ENCODE data around the gene SLC9A1.

Gene SLC9A1

GRCh38 chr1:27108588-27108987, 46.3 kb downstream of the SLC9A1 start:
- DNase-seq: no peak
- H3K27me3 Mint-ChIP-seq: no peaks in the 10 kb centered on the region
- H3K27ac Mint-ChIP-seq: no peak overlapping the region
- ATAC-seq: no peak
- no peaks in the 10 kb centered on the region for H3K9me3 Mint-ChIP-seq
- peaks cover 62% of the 10 kb centered on the region for H3K4me1 Mint-ChIP-seq
- no peak overlapping the region for H3K4me3 Mint-ChIP-seq

- Mint-ChIP-seq H3K9me3 (no peaks in the 10 kb centered on the region), H3K27me3 (no peaks in the 10 kb centered on the region), H3K4me1 (peaks cover 55% of the 10 kb centered on the region), H3K4me3 (no peak overlapping the region), H3K27ac (peak overlapping the region; percentile 84 to 98)
- ATAC-seq (no peak), DNase-seq (no peak)
Observed at GRCh38 chr1:27106561-27107323, 48.2 kb downstream of the SLC9A1 start.

GRCh38 chr1:27105018-27105417, 49.9 kb downstream of the SLC9A1 start:
- no peak for ATAC-seq
- Mint-ChIP-seq H3K27me3 (no peaks in the 10 kb centered on the region), H3K4me1 (peaks cover 47% of the 10 kb centered on the region)

GRCh38 chr1:27103498-27103897, 51.4 kb downstream of the SLC9A1 start:
- DNase-seq: no peak
- H3K9me3 Mint-ChIP-seq: no peaks in the 10 kb centered on the region
- no peak overlapping the region for H3K4me3 Mint-ChIP-seq
- peak overlapping the region in 1 of 2 donors; percentile 31 for H3K27ac Mint-ChIP-seq
- H3K27me3 Mint-ChIP-seq: no peaks in the 10 kb centered on the region
- peaks cover 55% of the 10 kb centered on the region for H3K4me1 Mint-ChIP-seq
- no peak for ATAC-seq

More at GRCh38 chr1:27105018-27105417, 49.9 kb downstream of the SLC9A1 start:
- no peak overlapping the region for H3K4me3 Mint-ChIP-seq
- DNase-seq: no peak
- peak overlapping the region in 1 of 2 donors; percentile 66 for H3K27ac Mint-ChIP-seq
- no peaks in the 10 kb centered on the region for H3K9me3 Mint-ChIP-seq

- H3K4me1 Mint-ChIP-seq: peaks cover 58% of the 10 kb centered on the region
- no peak overlapping the region for H3K4me3 Mint-ChIP-seq
- no peak overlapping the region for H3K27ac Mint-ChIP-seq
- no peaks in the 10 kb centered on the region for H3K9me3 Mint-ChIP-seq
- DNase-seq: peak; percentile 79 to 84
- peak; percentile 75 for ATAC-seq
- no peaks in the 10 kb centered on the region for H3K27me3 Mint-ChIP-seq
Observed at GRCh38 chr1:27102707-27103468, 52.0 kb downstream of the SLC9A1 start.

- ATAC-seq: no peak
- no peaks in the 10 kb centered on the region for H3K9me3 Mint-ChIP-seq
- H3K4me3 Mint-ChIP-seq: no peak overlapping the region
- DNase-seq: no peak
- peaks cover 56% of the 10 kb centered on the region for H3K4me1 Mint-ChIP-seq
- no peaks in the 10 kb centered on the region for H3K27me3 Mint-ChIP-seq
- no peak overlapping the region for H3K27ac Mint-ChIP-seq
Observed at GRCh38 chr1:27102134-27102706, 52.7 kb downstream of the SLC9A1 start.

GRCh38 chr1:27101696-27102095, 53.2 kb downstream of the SLC9A1 start:
- ATAC-seq (no peak), DNase-seq (no peak)

GRCh38 chr1:27101054-27101491, 53.9 kb downstream of the SLC9A1 start:
- no peak for ATAC-seq
- peak overlapping the region in 1 of 2 donors; percentile 48 for H3K27ac Mint-ChIP-seq

More at GRCh38 chr1:27101696-27102095, 53.2 kb downstream of the SLC9A1 start:
- Mint-ChIP-seq H3K27me3 (no peaks in the 10 kb centered on the region), H3K9me3 (no peaks in the 10 kb centered on the region), H3K4me1 (peaks cover 50% of the 10 kb centered on the region), H3K4me3 (no peak overlapping the region), H3K27ac (no peak overlapping the region)

GRCh38 chr1:27100335-27101053, 54.4 kb downstream of the SLC9A1 start:
- DNase-seq (no peak), ATAC-seq (no peak)
- H3K27me3 Mint-ChIP-seq: no peaks in the 10 kb centered on the region
- no peaks in the 10 kb centered on the region for H3K9me3 Mint-ChIP-seq
- H3K4me3 Mint-ChIP-seq: no peak overlapping the region
- peaks cover 38% of the 10 kb centered on the region for H3K4me1 Mint-ChIP-seq
- H3K27ac Mint-ChIP-seq: peak overlapping the region in 1 of 2 donors; percentile 77

More at GRCh38 chr1:27101054-27101491, 53.9 kb downstream of the SLC9A1 start:
- Mint-ChIP-seq H3K27me3 (no peaks in the 10 kb centered on the region), H3K9me3 (no peaks in the 10 kb centered on the region), H3K4me3 (no peak overlapping the region), H3K4me1 (peaks cover 44% of the 10 kb centered on the region)
- DNase-seq: no peak

- peak overlapping the region in 1 of 2 donors; percentile 47 for H3K4me3 Mint-ChIP-seq
- no peaks in the 10 kb centered on the region for H3K9me3 Mint-ChIP-seq
- ATAC-seq: peak; percentile 70
- DNase-seq: peak; percentile 39 to 48
- no peaks in the 10 kb centered on the region for H3K27me3 Mint-ChIP-seq
- peaks cover 35% of the 10 kb centered on the region for H3K4me1 Mint-ChIP-seq
- peak overlapping the region; percentile 75 to 91 for H3K27ac Mint-ChIP-seq
Observed at GRCh38 chr1:27099587-27100334, 55.2 kb downstream of the SLC9A1 start.

GRCh38 chr1:27099135-27099586, 55.8 kb downstream of the SLC9A1 start:
- Mint-ChIP-seq H3K4me3 (peak overlapping the region in 1 of 2 donors; percentile 7), H3K27me3 (no peaks in the 10 kb centered on the region), H3K27ac (peak overlapping the region; percentile 75 to 91), H3K9me3 (no peaks in the 10 kb centered on the region), H3K4me1 (peaks cover 35% of the 10 kb centered on the region)
- peak; percentile 2 for ATAC-seq
- no peak for DNase-seq

GRCh38 chr1:27098431-27099134, 56.3 kb downstream of the SLC9A1 start:
- Mint-ChIP-seq H3K27me3 (no peaks in the 10 kb centered on the region), H3K9me3 (no peaks in the 10 kb centered on the region), H3K4me1 (peaks cover 35% of the 10 kb centered on the region), H3K4me3 (no peak overlapping the region), H3K27ac (peak overlapping the region in 1 of 2 donors; percentile 12)
- ATAC-seq: no peak
- no peak for DNase-seq

- no peaks in the 10 kb centered on the region for H3K9me3 Mint-ChIP-seq
- peaks cover 26% of the 10 kb centered on the region for H3K4me1 Mint-ChIP-seq
Observed at GRCh38 chr1:27097484-27097917, 57.4 kb downstream of the SLC9A1 start.

GRCh38 chr1:27095576-27095975, 59.3 kb downstream of the SLC9A1 start:
- Mint-ChIP-seq H3K4me3 (no peak overlapping the region), H3K27me3 (no peaks in the 10 kb centered on the region)

More at GRCh38 chr1:27097484-27097917, 57.4 kb downstream of the SLC9A1 start:
- DNase-seq: peak; percentile 73 to 76
- ATAC-seq: peak; percentile 82
- no peak overlapping the region for H3K4me3 Mint-ChIP-seq
- no peaks in the 10 kb centered on the region for H3K27me3 Mint-ChIP-seq
- no peak overlapping the region for H3K27ac Mint-ChIP-seq

More at GRCh38 chr1:27095576-27095975, 59.3 kb downstream of the SLC9A1 start:
- no peak for DNase-seq
- no peaks in the 10 kb centered on the region for H3K9me3 Mint-ChIP-seq
- H3K27ac Mint-ChIP-seq: no peak overlapping the region
- peaks cover 20% of the 10 kb centered on the region for H3K4me1 Mint-ChIP-seq
- no peak for ATAC-seq
